ENCODE data around the gene LCE1E.

LCE1E gene, protein sequence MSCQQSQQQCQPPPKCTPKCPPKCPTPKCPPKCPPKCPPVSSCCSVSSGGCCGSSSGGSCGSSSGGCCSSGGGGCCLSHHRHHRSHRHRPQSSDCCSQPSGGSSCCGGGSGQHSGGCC

DNA sequence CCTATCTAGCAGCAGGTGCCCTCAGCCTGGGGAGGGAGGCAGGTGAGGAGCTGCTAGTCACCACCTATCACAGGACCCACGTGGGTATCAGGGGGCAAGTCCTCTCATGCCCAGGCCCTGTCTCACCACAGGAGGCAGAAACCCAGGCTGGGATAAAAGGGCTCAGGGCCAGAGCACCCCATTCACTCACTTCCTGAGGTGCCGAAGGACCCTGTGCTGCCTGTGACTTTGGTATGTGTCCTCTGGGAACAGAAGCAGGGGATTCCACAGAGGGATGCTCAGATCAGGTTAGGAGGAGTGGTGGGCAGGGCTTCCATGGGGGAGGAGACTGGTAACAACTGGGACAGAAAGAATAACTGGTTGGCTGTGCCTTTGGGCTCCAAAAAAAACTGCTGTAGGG is at the start of gene LCE1E:
Gene LCE1E, plus strand, starts transcription at position 181 of the 400 bp plus-strand sequence. CDS start 1,043 bp downstream, outside the sequence.
- in situ Hi-C loops (cut with MboI; ENCODE audit: low sequenced_read_pairs): no loop called here

DNA sequence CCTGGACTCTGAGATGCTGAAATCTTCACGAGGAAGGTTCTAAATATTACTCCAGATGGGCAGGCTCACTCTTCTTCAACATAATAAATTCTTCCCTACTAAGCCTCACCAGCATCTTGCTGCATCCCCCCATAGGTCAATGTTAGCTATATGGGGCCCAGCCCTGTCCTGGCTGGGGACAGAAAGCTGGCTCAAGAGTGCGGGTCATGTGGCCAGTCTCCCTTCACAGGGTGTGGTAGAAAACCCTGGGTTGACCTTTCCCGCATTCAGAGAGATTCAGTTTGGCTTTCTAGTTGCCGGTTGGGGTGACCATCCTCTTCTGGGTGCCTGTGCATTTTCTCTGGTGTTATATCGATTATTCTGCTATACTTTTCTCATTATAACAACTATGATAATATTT is 48.1 kb upstream of the LCE1E start:
- in situ Hi-C loops (cut with MboI; ENCODE audit: low sequenced_read_pairs): no loop called here

DNA sequence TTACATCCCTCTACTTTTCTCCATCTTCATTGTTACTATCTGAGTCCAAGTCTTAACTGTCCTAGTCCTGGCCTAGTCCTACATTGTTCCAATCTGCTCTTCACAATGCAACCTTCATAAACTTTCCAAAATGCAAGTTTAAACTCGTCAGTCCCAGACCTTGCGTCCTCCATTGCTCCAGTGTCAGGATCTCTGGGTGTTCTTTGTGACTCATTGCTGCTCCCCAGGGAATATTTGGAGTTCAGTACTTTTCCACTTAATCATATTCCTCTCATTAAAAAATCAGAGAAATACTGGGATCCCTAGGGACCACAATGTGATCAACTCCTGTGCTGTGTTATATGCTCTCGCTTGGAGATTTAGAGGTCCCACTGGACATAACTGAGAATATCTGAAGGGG is 46.2 kb upstream of the LCE1E start:
- in situ Hi-C loops (cut with MboI; ENCODE audit: low sequenced_read_pairs): no loop called here

DNA sequence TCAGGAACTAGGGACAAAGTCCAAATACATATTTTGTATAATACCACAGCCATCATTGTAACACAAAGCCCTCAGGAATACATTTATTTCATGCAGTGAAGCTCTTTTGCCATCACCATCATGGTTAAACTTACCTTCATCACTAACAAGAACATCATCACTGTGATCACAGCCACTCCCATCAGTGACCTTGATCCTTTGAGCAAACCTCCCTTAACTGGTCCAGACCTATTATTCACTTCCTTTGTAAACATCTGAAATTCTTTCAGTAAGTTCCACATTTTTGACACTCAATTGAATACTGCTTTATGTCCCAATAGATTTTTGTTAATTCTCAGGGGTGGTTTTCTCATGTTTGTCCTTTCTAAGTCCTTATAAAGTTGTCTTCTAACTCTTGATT is 44.4 kb upstream of the LCE1E start:
- in situ Hi-C loops (cut with MboI; ENCODE audit: low sequenced_read_pairs): no loop called here

DNA sequence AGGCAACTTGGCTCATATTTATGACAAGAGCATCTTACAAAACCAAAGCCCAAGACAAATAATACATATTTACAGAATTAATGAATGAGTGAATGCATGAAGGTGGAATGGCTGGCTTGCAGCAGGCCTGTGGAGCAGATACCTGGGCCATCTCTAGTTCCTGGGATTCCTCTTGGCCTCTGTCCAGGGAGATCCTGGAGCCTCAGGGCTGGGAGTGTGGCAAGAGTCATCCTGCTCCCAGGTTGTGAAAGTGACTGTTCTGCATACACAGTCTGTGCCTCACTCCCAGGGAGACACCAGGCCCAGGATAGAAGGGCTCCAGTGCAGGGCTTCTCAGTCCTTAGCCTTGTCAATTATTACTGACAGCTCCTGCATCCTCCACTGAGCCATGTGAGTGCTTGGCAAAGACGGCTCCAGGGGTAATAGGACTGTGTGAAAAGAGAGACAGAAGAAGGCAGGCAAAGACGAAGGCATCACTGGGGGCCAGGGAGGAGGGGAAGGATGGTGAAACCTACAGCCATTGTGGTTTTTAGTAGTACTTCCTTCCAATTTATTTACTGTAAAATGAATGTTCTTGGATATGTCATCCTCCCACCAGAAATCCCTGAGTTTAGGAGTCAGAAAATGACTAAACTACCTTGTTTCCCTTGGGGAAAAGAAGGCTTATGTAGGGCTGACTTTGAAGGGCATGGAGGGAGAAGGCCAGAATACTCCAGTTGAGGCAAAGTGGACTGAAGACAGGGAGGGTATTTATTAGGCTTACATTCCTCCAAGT is 42.5 kb upstream of the LCE1E start:
- in situ Hi-C loops (cut with MboI; ENCODE audit: low sequenced_read_pairs): no loop called here

DNA sequence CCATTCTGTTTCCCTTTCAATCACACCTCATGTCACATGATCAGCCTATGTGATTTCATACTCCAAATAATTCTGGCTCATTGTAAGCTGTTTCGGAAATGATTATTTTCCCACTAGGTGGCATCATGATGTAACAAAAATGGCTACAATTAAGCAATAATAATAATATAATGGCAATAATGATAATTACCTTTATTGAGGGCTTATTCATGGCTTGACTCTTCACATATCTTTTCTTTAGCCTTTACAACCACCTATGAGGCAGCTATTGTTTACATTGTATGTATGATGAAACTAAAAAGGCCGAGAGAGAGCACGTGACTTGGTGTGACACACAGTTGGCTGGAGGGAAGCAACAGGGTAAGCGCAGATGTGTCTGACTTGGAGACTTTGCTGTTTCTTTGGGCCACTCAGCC is 40.8 kb upstream of the LCE1E start:
- in situ Hi-C loops (cut with MboI; ENCODE audit: low sequenced_read_pairs): no loop called here

DNA sequence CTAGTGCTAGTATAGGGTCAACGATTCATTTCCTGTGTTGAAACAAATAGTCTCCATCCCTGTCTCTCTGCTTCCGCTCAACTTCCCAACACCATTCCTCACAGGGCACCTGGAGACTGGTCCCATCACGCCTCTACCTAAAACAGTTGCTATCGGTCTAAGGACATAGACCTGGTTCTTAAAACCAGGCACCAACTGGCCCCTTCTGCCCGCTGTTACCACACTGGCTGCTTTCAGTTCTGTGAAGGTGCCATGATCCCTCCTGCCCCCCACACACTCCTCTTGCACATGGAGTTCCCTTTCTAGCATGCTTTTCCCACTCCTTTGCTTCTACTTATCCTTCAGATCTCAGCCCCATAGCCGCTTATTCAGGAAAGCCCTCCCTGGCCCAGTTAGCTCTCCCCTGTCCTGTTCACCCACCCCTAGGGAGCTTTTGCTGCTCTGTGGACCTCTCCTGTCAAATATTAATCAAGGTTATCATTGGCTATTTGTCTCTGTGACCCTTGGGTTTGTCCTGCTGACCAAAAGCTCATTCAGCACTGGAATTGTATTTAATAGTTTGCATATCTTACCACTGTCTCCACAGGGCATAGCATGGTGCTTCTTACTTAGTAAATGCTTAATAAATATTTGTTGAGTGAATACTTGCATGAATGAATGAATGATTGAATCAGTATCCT is 40.2 kb upstream of the LCE1E start:
- in situ Hi-C loops (cut with MboI; ENCODE audit: low sequenced_read_pairs): no loop called here

DNA sequence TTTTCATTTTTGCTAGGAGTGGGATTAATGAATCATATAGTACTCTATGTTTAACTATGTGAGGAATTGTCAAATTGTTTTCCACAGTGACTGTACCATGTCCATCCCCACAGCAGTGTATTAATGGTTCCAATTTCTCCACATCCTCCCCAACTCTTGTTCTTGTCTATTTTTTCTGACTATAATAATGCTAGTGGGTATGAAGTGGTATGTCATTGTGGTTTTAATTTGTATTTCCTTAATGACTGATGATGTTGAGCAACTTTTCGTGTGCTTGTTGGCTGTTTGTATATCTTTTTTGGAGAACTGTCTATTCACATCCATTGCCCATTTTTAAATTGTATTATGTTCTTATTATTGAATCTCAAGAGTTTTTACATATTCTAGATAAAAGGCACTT is 38.2 kb upstream of the LCE1E start:
- in situ Hi-C loops (cut with MboI; ENCODE audit: low sequenced_read_pairs): no loop called here

DNA sequence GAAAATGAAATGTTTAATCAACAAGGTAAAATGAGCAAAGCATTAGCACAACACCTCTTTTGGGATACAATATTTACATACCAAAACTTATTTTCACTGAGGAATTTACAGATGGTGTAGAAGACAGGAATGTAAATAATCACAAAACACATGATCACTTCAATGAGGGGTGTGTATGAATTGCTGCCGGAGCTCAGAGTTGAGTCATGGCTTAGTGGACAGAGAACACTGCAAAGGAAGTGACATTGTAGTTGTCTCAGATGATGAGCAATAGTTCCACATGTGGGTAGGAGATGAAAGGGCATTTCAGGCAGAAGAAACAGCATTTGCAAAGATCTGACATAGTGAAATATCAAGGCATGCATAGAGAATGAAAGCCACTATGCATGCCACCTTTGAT is 33.8 kb upstream of the LCE1E start:
- in situ Hi-C loops (cut with MboI; ENCODE audit: low sequenced_read_pairs): no loop called here

DNA sequence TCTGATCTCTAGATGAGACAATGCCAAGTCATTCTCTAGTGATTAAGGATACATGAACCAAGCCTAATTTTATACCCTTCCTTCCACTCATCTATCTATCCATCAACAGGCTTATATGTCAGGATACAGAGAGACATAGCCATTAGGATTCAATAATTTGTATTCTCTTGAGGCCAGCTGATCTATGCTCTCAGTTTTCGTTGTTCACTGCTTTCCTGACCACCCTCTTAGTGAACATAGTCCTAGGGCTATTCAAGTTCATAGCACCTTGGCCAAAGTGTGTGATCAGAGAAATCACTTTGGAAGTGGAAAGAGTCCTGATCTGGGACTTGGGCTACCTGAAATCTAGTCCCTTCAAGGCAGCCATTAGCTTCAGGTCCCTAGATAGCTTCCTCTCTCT is 32.5 kb upstream of the LCE1E start:
- in situ Hi-C loops (cut with MboI; ENCODE audit: low sequenced_read_pairs): no loop called here

DNA sequence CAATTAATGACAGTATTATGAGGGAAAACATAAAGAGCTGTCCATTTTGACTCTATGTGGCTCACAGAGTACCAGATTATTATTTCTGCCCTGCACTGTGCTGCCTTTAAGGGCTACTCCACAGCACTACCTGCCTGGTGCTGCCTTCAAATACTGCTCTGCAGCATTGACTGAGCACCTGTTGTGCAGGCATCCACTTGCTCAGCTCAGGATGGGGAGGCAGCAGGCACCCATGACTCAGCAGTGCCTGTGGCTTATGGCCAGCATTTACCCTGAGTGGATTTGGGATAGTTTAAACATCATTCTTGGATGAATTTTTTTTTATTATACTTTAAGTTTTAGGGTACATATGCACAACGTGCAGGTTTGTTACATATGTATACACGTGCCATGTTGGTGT is 29.2 kb upstream of the LCE1E start:
- in situ Hi-C loops (cut with MboI; ENCODE audit: low sequenced_read_pairs): no loop called here

DNA sequence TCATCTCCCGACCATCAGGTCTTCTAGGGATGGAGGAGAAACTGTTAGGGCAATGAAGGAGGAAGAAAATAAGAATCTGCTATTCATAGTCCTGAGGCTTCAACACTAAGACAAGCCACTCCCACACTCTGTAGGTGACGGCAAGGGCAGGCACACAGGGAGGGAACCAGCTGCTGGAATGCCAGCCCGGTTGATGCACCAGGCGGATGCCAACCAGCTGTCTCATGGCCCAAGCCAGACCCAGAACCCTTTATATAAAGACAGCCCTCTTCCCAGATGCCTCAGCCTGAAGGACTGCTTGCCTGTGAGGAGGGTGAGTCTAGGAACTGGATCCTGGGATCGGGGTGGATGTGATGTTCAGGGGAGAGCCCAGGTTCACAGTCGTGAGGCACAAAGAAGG is 28.3 kb upstream of the LCE1E start, which contains the start of gene KPRP:
Gene KPRP, plus strand, starts transcription at position 279 of the 400 bp plus-strand sequence. CDS start 1,564 bp downstream, outside the sequence.
- in situ Hi-C loops (cut with MboI; ENCODE audit: low sequenced_read_pairs): no loop called here

DNA sequence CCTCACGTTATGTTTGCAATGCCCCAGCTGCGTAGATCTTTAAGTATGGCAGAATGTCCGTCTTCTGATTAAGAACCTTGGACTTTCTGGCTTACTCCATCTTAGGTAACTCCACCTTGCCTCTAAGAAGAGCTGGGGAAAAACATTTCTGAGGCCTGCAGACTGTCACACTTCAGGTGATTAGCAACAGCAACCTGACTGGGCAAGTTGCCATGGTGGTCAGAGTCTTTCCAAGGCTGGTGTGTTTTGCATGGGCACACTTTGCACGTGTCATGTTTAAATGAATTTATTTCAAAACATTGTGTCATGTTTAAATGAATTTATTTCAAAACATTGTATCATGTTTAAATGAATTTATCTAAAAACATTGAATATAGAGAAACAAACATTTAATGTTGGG is 27.4 kb upstream of the LCE1E start:
- in situ Hi-C loops (cut with MboI; ENCODE audit: low sequenced_read_pairs): no loop called here

DNA sequence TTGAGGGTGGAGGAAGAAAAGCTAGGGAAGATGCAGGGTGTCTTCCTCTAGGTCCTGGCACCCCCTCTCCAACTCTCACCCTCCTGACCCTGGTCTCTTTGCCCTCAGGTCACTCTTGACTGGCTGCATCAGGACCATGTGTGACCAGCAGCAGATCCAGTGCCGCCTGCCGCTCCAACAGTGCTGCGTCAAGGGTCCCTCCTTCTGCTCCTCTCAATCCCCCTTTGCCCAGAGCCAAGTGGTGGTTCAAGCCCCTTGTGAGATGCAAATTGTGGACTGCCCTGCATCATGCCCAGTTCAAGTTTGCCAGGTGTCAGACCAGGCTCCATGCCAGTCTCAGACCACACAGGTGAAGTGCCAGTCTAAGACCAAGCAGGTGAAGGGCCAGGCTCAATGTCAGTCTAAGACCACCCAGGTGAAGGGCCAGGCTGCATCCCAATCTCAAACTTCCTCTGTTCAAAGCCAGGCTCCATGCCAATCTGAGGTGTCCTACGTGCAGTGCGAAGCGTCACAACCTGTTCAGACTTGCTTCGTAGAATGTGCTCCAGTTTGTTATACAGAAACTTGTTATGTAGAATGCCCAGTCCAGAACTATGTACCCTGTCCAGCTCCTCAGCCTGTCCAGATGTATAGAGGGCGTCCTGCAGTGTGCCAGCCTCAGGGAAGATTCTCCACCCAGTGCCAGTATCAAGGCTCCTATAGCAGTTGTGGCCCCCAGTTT is 26.4 kb upstream of the LCE1E start:
- in situ Hi-C loops (cut with MboI; ENCODE audit: low sequenced_read_pairs): no loop called here

DNA sequence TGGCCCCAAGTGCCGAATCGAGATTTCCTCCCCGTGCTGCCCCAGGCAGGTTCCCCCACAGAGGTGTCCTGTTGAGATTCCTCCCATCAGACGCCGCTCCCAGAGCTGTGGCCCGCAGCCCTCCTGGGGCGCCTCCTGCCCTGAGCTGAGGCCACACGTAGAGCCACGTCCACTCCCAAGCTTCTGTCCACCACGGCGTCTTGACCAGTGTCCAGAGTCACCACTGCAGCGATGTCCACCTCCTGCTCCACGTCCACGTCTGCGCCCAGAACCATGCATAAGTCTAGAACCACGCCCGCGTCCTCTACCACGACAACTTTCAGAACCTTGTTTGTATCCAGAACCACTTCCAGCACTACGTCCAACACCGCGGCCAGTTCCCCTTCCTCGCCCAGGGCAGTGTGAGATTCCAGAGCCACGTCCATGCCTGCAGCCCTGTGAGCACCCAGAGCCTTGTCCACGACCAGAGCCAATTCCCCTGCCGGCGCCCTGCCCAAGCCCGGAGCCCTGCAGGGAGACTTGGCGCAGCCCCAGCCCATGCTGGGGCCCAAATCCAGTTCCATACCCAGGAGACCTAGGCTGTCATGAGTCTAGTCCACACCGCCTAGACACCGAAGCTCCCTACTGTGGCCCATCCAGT is 25.4 kb upstream of the LCE1E start:
- in situ Hi-C loops (cut with MboI; ENCODE audit: low sequenced_read_pairs): no loop called here

DNA sequence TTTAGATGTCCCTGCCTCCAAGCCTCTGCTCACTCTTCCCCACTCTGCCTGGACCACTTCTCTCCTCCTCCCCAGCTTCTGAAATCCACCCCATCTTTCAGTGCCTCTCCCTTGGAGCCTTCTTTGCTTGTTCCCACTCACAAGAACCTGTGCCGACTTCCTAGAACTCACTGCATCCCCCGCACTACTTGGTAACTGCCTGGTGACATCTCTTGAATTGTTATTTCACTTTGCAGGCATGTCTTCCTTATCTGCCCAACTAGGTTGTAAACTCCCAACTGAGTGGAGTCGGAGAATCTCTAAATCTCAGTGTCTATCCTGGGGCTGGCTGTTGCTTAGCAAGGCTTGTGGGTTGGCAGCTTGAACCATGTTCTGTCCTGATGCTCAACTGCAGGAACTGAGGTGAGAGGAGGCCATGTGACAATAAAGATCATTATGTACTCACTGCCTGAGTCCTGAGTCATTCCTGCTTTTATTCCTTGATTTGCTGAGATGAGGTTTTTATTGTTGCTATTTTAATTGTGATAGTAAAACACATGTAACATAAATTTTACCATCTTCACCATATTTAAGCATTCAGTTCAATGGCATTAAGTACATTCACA is 24.3 kb upstream of the LCE1E start:
- in situ Hi-C loops (cut with MboI; ENCODE audit: low sequenced_read_pairs): no loop called here

DNA sequence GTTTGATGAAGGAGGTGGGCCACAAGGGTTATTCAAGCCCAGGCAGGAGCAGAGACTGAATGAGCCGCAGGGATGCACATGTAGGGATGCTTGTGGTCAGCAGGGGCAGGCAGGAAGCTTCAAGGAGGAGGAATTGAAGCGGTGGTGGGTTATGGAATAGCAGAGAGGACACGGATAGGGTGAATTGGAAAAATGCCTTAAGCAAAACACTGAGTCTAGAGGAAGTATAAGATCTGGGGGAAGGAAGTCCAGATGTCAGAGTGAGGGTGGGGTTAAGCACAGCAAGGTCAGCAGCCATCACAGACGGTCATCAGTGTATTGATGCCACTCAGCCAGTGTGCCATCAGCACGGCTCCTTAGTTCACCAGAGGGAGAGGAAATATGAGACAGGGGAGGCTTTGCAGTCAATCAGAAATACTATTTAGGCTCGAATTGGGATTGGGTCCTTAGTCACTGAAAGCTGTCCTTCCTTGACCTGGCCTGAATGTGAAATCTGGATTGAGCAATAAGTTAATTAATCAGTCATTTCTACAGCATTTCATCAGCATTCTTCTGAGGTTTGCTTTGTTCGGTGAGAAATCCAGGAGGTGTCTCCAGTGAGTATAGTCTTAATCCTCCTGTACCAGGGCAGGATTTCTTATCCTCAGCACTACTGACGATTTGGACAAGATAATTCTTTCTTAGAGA is 17.1 kb upstream of the LCE1E start:
- in situ Hi-C loops (cut with MboI; ENCODE audit: low sequenced_read_pairs): no loop called here

DNA sequence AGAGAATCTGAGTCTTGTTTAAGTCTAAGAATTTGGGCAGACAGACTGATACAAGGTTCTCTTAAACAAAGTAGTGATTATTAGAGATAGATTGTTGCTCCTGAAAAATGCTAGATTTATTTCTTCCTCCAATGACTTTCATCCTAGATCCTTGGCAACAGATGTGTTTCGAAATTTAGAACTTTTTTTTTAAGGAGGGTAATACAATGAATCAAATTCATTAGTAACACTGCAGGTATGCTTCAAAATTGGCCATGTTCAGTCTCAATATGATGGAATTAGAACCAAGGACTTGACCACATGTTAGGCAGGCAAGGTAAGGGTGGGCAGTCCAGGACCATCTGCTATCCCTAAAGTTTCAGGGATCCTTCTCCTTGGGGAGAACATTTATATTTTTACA is 15.6 kb upstream of the LCE1E start:
- in situ Hi-C loops (cut with MboI; ENCODE audit: low sequenced_read_pairs): no loop called here

DNA sequence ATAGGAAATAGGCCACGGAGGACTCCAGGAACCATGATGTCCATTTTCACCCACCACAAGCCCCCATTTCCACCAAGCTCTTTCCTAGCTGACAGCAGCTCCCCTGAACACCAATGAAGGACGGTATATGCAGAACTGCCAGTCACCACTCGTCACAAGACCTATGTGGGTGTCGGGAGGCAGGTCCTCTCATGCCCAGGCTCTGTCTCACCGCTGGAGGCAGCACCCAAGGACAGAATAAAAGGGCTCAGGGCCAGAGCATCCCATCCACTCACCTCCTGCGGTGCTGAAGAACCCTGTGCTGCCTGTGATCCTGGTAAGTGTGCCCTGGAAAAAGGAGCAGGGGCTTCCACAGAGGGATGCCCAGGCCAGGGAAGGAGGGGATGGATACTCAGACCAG is 11.2 kb upstream of the LCE1E start, which contains the start of gene LCE1F:
Gene LCE1F, plus strand, starts transcription at position 266 of the 400 bp plus-strand sequence. CDS start 1,232 bp downstream, outside the sequence.
- in situ Hi-C loops (cut with MboI; ENCODE audit: low sequenced_read_pairs): no loop called here

DNA sequence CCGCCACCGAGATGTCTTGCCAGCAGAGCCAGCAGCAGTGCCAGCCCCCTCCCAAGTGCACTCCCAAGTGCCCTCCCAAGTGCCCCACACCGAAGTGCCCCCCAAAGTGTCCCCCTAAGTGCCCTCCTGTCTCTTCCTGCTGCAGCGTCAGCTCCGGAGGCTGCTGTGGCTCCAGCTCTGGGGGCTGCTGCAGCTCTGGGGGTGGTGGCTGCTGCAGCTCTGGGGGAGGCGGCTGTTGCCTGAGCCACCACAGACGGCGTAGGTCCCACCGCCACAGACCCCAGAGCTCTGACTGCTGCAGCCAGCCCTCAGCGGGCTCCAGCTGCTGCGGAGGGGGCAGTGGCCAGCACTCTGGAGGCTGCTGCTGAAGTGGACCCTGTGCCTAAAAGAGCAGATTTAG is 9.7 kb upstream of the LCE1E start:
- in situ Hi-C loops (cut with MboI; ENCODE audit: low sequenced_read_pairs): no loop called here
